GM19438 (cell line): ENCODE data around the gene KCNK18.
"Not testable (repeated sequence)": the region's sequence is repeated elsewhere in the genome, so short reads cannot be mapped to it uniquely, and the experiment has no call there.

ENCODE experiments used
- ATAC-seq: cut with Tn5 transposase; IDR thresholded peaks from one replicate; pipeline ENCODE4 v1.9.1; 2021; ENCODE audit warnings: low read depth; ENCODE audit not compliant: unreplicated experiment

Gene KCNK18

DNA sequence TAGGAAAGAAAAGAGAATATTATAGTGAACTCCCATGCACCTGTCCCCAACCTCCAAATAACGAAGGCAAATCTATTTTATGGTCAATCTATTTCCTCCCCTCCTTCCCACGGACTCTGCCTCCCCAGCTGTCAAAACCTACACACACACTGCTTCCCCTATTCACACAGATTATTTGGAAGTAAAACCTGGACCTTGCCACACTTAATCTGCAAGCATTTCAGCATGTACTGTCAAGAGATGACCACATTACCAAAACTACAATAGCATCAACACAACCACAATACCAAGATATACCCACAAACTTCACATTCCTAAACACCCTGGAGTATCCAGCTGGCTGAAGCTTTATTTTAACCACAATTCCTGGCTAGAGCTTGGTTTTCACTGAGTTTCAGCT, 27.8 kb upstream of the KCNK18 start:
- ATAC-seq = no peak

DNA sequence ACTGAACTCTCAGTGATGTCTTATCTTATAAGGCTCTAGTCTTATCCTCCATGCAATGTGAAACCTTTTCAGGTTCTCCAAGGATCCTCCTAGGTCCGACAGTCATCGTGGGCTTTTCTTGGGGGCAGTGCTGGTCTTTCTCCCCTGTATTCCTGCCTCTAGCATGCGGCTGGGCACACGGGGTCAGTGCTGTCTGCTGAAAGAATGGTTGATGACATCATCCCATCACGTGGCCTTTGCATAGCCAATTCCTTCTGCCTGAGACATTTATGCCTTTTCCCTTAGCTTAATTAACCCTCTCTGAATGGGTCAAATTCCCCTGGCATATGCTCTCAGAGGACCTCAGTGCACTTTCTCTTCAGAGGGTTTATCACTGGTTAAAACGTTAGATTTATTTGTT, 27.0 kb upstream of the KCNK18 start:
- ATAC-seq = no peak

- ATAC-seq = peak; percentile 80
Measured at GRCh38 chr10:117174439-117175214, 22.7 kb upstream of the KCNK18 start.

GRCh38 chr10:117175215-117175900, 21.9 kb upstream of the KCNK18 start:
- peak; percentile 50 for ATAC-seq

DNA sequence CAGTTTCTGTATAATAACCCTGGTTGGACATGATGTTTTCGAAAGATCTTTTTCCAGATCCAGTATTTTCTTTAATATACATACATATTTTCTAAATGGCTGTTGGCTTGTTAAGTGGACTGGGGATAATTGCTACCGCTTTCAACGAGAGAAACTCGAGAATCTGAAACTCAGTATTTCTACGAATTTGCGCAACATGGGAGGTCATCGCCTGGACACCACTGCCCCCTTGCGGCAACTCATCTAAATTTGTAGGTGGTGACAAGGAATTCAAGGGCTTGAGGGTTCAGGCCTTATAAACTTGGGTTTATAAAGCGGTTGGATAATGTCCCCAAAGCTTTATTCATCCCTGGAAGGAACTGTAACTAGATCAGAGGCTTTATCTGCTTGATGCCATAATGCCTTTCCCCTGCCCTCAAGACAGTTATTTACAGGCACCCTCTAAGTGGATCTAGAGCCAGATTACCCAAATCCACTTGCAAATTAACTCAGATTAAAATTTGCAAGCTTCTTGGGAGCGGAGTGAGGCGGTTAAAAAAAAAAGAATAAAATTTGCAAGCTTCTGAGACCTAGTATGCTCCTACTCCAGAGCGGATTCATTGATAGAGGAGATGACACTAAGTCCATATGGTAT, 21.3 kb upstream of the KCNK18 start:
- peak; percentile 48 for ATAC-seq

DNA sequence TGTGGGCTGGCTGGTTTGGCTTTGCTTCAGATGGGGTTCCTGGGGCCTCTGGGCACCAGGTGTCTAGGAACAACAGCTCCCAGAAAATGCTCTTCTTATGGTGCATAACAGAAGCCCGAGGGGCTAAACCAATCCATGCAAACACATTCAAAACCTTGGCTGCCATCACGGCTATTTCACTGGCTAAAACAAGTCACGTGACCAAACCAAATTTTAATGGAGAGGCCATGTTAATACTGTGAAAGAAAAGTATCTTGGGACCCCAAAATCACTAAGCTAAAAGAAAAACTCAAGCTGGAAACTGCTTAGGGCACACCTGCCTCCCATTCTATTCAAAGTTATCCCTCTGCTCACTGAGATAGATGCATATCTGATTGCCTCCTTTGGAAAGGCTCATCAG, 19.1 kb upstream of the KCNK18 start:
- no peak for ATAC-seq

- no peak for ATAC-seq
Measured at GRCh38 chr10:117184296-117184695, 13.0 kb upstream of the KCNK18 start.

- no peak for ATAC-seq
Measured at GRCh38 chr10:117184821-117185220, 12.5 kb upstream of the KCNK18 start.

GRCh38 chr10:117185817-117186216, 11.5 kb upstream of the KCNK18 start:
- ATAC-seq = not testable (repeated sequence)

GRCh38 chr10:117186832-117187615, 10.3 kb upstream of the KCNK18 start:
- no peak for ATAC-seq

GRCh38 chr10:117188371-117188770, 8.9 kb upstream of the KCNK18 start:
- ATAC-seq = no peak

DNA sequence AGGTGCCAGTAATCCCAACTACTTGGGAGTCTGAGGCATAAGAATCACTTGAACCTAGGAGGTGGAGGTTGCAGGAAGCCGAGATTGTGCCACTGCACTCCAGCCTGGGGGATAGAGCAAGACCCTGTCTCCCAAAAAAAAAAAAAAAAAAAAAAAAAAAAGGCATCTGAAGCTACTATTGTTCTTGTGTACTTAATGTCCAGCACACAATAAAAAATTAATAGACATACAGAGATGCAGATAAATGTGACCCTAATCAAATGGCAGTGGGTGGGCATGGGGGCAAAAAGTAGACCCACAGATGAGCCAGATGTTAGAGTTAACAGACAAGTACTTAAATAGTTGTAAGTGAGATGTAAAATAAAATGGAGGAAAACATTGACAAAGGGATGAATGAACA, 7.7 kb upstream of the KCNK18 start:
- no peak for ATAC-seq

GRCh38 chr10:117198088-117198487, 799 bp downstream of the KCNK18 start:
- ATAC-seq = no peak

- no peak for ATAC-seq
Measured at GRCh38 chr10:117201826-117202225, 4.5 kb downstream of the KCNK18 start.

DNA sequence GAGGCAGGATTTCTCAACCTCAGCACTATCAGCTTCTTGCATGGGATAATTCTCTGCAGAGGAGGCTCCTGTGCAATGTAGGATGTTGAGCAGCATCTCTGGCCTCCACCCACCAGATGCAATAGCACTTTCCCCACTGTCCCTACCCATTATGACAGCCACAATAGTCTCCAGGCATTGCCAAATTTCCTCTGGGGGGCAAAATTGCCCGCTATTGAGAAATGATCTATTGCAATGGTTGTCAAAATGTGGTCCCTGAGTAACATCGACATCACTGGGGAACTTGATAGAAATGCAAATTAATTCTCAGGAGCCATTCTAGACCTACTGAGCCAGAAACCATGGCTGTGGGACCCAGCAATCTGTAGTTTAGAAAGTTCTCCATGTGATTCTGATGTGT, 7.0 kb downstream of the KCNK18 start:
- no peak for ATAC-seq

GRCh38 chr10:117212176-117212575, 14.9 kb downstream of the KCNK18 start:
- no peak for ATAC-seq

GRCh38 chr10:117214401-117214800, 17.1 kb downstream of the KCNK18 start:
- no peak for ATAC-seq

- ATAC-seq = no peak
Measured at GRCh38 chr10:117215079-117215478, 17.8 kb downstream of the KCNK18 start.

DNA sequence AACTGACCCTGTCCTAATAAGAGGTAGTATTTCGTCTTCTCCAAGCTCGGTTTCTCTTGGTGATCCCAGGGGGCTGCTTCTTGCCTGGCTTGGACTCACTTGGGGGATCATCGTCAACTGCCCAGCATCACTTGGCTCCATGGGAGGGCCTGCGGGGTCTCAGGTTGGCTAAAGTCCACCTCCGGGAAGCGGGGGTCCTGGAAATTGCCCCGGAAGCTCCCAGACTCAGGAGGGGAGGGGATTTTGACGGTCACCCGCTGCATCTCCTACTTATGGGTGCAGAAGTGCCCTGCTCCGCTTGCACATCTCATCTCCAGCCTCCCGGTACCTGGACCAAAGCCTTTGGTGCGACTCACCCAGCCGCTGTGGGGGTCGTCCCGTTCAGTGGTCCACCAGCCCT, 18.7 kb downstream of the KCNK18 start:
- no peak for ATAC-seq

- ATAC-seq = peak; percentile 71
Measured at GRCh38 chr10:117216611-117217195, 19.4 kb downstream of the KCNK18 start.
